HFFc6 (cell line): Measurements from ENCODE around the gene KEL. TPM values are rescaled to one million over a fixed set of nuclear protein-coding genes. Genes with fewer than 3 reads are reported as not detected.
"Not testable (repeated sequence)": the region's sequence is repeated elsewhere in the genome, so short reads cannot be mapped to it uniquely, and the experiment has no call there.

ENCODE experiments used
- DNase-seq: peaks from one replicate; pipeline ENCODE4 v3.0.0-alpha.2; 2018
- H3K27ac Mint-ChIP-seq: 2 replicates; pipeline ENCODE4 v1.8.0; 2020; ENCODE audit warnings: mild to moderate bottlenecking, mixed read lengths
- H3K27me3 Mint-ChIP-seq: 2 replicates; pipeline ENCODE4 v1.8.0; 2021; ENCODE audit warnings: mild to moderate bottlenecking, moderate library complexity, mixed read lengths; ENCODE audit not compliant: insufficient read depth
- H3K36me3 Mint-ChIP-seq: 2 replicates; pipeline ENCODE4 v1.8.0; 2021; ENCODE audit warnings: low read depth, mixed read lengths
- H3K4me1 Mint-ChIP-seq: 2 replicates; pipeline ENCODE4 v1.8.0; 2020; ENCODE audit warnings: low read depth, mixed read lengths
- H3K4me3 Mint-ChIP-seq: 2 replicates; pipeline ENCODE4 v1.8.0; 2020; ENCODE audit warnings: mild to moderate bottlenecking, moderate library complexity, mixed read lengths
- H3K9me3 Mint-ChIP-seq: 2 replicates; pipeline ENCODE4 v1.8.0; 2020; ENCODE audit warnings: mild to moderate bottlenecking, mixed read lengths
- CTCF ChIP-seq: fragments of 200-600 bp; sonication (generic); IDR thresholded peaks from 2 replicates; pipeline ENCODE4 v1.5.0; 2021; ENCODE audit warnings: antibody characterized with exemption, mild to moderate bottlenecking
- total RNA-seq, 6 experiments: library from RNA; stranded (reverse); fragmentation: NEBNext Ultra II Directional; extraction: Animal tissue kit (Norgen Biotek cat#: 25700); gene quantifications; 2 replicates in 1 of 6; 3 replicates in 5 of 6; pipeline ENCODE4 v1.2.3, GENCODE V29; 2021

KEL gene
- total RNA-seq, 6 experiments from 2014 or later = not detected

GRCh38 chr7:142997456-142997989 lies 35.4 kb upstream of the KEL start:
- no peak for TF ChIP-seq CTCF
- Mint-ChIP-seq H3K27ac (no peak overlapping the region), H3K36me3 (no peaks in the 10 kb centered on the region), H3K9me3 (no peaks in the 10 kb centered on the region), H3K27me3 (peaks cover 3% of the 10 kb centered on the region; the same call in 1 of the 2 replicates), H3K4me1 (no peaks in the 10 kb centered on the region), H3K4me3 (no peak overlapping the region)
- no peak for DNase-seq

GRCh38 chr7:142992427-142992826 lies 30.3 kb upstream of the KEL start:
- Mint-ChIP-seq H3K9me3 (no peaks in the 10 kb centered on the region), H3K27ac (no peak overlapping the region), H3K36me3 (no peaks in the 10 kb centered on the region), H3K4me3 (no peak overlapping the region), H3K27me3 (peaks cover 3% of the 10 kb centered on the region; the same call in 1 of the 2 replicates), H3K4me1 (no peaks in the 10 kb centered on the region)
- no peak for TF ChIP-seq CTCF
- DNase-seq = no peak

GRCh38 chr7:142984297-142984696 lies 22.1 kb upstream of the KEL start:
- Mint-ChIP-seq H3K9me3 (peaks cover 5% of the 10 kb centered on the region; the same call in 1 of the 2 replicates), H3K27ac (no peak overlapping the region), H3K4me1 (no peaks in the 10 kb centered on the region), H3K27me3 (peaks cover 4% of the 10 kb centered on the region; the same call in 1 of the 2 replicates), H3K36me3 (no peaks in the 10 kb centered on the region), H3K4me3 (no peak overlapping the region)
- DNase-seq = no peak
- TF ChIP-seq CTCF = no peak

- no peak for DNase-seq
- Mint-ChIP-seq H3K36me3 (no peaks in the 10 kb centered on the region), H3K4me3 (no peak overlapping the region), H3K4me1 (no peaks in the 10 kb centered on the region), H3K9me3 (peaks cover 5% of the 10 kb centered on the region; the same call in 1 of the 2 replicates), H3K27ac (no peak overlapping the region), H3K27me3 (peaks cover 4% of the 10 kb centered on the region; the same call in 1 of the 2 replicates)
- TF ChIP-seq CTCF = no peak
These were observed 21.7 kb upstream of the KEL start for GRCh38 chr7:142983825-142984224.

- H3K9me3 Mint-ChIP-seq, H3K27ac Mint-ChIP-seq, H3K4me3 Mint-ChIP-seq, H3K36me3 Mint-ChIP-seq, H3K27me3 Mint-ChIP-seq, DNase-seq, H3K4me1 Mint-ChIP-seq: not testable (repeated sequence)
These were observed 16.2 kb upstream of the KEL start for GRCh38 chr7:142978402-142978801.

GRCh38 chr7:142974626-142975025 lies 12.5 kb upstream of the KEL start:
- no peak overlapping the region for H3K4me3 Mint-ChIP-seq
- no peak overlapping the region for H3K27ac Mint-ChIP-seq
- H3K36me3 Mint-ChIP-seq = no peaks in the 10 kb centered on the region; the same call in 1 of the 2 replicates
- H3K9me3 Mint-ChIP-seq = no peaks in the 10 kb centered on the region; the same call in 1 of the 2 replicates
- H3K4me1 Mint-ChIP-seq = no peaks in the 10 kb centered on the region
- TF ChIP-seq CTCF = no peak
- no peaks in the 10 kb centered on the region; the same call in 1 of the 2 replicates for H3K27me3 Mint-ChIP-seq
- no peak for DNase-seq
